ENCODE results near the gene FGF21.
A peak's percentile ranks its signal among the peaks of the same experiment; 100 is the strongest.

Gene FGF21

GRCh38 chr19:48728911-48729664 lies 26.2 kb upstream of the FGF21 start:
- DNase-seq (ENCODE audit: low spot score) (no peak), FAIRE-seq (no peak)

DNA sequence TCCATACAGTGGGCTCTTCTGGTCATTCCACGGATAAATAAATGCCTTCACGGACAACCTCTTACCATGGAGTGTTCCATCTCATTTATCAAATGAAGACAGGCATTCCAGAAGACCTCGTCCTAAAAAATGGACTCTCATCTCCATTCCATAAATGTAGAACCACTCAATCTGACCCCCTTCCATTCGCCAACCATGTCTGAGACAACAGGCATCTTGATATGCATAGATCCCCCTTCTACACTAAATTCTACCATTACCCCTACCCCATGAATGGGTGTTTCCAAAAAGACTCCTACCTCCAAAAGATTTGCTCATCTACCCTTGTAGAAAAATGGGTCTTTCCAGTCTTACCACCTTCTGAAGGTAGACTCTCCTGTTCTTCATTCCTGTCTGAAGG lies 23.9 kb upstream of the FGF21 start:
- DNase-seq (ENCODE audit: low spot score) (no peak), FAIRE-seq (no peak)

DNA sequence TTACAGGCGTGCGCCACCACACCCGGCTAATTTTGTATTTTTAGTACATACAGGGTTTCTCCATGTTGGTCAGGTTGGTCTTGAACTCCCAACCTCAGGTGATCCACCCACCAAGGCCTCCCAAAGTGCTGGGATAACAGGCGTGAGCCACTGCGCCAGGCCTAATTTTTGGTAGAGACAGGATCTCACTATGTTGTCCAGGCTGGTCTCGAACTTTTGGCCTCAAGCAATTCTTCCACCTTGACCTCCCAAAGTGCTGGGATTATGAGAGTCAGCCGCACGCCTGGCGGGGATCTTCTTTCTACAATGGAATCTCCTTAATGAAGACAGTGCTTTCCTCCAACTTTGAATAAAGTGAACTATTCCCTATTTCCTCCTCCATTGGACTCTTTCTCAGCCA lies 20.7 kb upstream of the FGF21 start:
- DNase-seq (ENCODE audit: low spot score) (no peak), FAIRE-seq (no peak)

- FAIRE-seq = no peak
These were observed 20.2 kb upstream of the FGF21 start for GRCh38 chr19:48735031-48735615.

GRCh38 chr19:48737360-48737998 lies 17.8 kb upstream of the FGF21 start:
- FAIRE-seq (no peak), DNase-seq (ENCODE audit: low spot score) (no peak)

More at GRCh38 chr19:48735031-48735615, 20.2 kb upstream of the FGF21 start:
- no peak for DNase-seq (ENCODE audit: low spot score)

- DNase-seq (ENCODE audit: low spot score) = peak; percentile 99
- peak; percentile 52 for FAIRE-seq
These were observed 16.5 kb upstream of the FGF21 start for GRCh38 chr19:48738557-48739403.

GRCh38 chr19:48739404-48740163 lies 15.7 kb upstream of the FGF21 start:
- DNase-seq (ENCODE audit: low spot score) (no peak), FAIRE-seq (no peak)

GRCh38 chr19:48740164-48740972 lies 15.0 kb upstream of the FGF21 start, which contains the start of gene RASIP1:
RASIP1 (minus strand) TSS chr19:48740610; CDS start chr19:48740282, 328 bp downstream.
- FAIRE-seq = no peak

GRCh38 chr19:48741129-48741999 lies 14.0 kb upstream of the FGF21 start:
- FAIRE-seq = no peak
- DNase-seq (ENCODE audit: low spot score) = peak; percentile 42

More at GRCh38 chr19:48740164-48740972, 15.0 kb upstream of the FGF21 start, which contains the start of gene RASIP1:
- DNase-seq (ENCODE audit: low spot score) = no peak

DNA sequence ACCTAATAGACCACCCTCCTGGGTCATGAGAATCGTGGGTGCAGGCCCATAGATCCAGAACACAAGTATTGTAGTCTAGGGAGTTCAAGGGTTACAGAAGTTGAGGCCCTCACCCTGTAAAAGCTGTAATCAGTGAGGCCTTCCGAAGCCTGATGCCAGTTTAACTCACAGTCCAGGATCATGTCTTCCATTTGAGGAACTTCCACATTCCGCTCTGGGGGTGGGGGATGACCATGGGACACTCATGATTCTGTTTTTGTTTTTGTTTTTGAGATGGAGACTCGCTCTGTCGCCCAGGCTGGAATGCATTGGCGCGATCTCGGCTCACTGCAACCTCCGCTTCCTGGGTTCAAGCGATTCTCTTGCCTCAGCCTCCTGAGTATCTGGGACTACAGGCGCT lies 13.2 kb upstream of the FGF21 start:
- DNase-seq (ENCODE audit: low spot score) (no peak), FAIRE-seq (no peak)

- FAIRE-seq = no peak
- DNase-seq (ENCODE audit: low spot score) = peak; percentile 66
These were observed 9.9 kb upstream of the FGF21 start for GRCh38 chr19:48745208-48745995.

DNA sequence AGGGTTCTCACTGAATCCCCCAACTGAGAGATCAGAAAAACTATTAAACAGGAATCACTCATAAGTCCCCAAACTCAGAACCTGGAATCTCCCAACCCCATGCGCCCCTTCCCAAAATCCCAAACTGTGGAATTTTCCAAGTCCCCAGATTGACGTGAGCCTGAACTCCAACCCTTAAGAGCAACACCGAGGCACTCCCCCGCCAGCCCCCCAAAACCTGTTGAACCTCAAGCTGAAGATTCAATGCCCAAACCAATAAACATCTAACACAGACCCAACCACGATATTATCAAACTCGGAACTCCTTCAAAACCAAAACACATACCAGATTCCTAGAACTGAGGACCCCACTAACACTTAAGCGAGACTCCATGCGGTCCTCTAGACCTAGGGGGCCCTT lies 9.2 kb upstream of the FGF21 start:
- FAIRE-seq (no peak), DNase-seq (ENCODE audit: low spot score) (no peak)

DNA sequence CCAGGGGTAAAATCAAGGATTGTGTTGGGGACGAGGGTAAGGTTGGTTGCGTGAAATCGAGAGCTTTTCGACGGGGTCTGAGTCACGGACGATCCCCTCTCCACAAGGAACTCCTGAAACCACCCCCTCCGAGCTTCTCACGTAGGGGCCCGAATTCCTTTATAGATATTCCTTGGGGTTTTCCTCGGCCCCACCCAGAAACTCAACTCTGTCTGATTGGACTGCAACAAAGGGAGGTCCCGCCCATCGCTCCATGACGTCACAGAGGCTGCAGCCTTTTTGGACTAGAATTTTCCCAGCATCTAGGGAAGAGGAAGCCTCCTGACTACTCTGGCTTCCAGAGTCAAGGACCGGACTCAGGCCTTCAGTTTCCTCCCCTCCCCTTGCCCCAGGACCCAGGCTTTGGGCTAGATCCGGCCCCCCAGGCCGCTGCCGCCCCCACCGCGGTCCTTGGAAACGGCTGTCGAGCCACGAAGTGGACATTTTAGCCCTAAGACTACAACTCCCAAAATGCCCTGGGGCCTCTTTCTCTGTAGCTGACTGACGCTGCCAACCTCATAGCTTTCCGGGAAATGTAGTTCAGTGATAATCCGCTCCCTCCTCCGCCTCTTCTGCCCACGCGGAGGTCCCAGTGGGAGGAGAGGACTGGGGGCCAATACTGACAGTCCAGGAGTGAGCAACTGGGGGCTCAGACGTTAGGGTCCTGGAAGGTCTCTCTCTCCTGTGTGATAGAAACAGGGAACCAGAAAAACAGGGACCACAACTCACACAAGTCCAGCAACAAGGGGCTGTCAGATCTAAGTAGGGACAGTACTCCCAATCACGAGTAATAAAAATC lies 8.4 kb upstream of the FGF21 start, which contains the start of gene IZUMO1:
Gene IZUMO1 (minus strand): TSS at position 172 of the 838 bp plus-strand sequence. CDS start 1,050 bp downstream, outside the sequence.
- DNase-seq (ENCODE audit: low spot score) (no peak), FAIRE-seq (no peak)

GRCh38 chr19:48749571-48750198 lies 5.6 kb upstream of the FGF21 start:
- FAIRE-seq (no peak), DNase-seq (ENCODE audit: low spot score) (no peak)

DNA sequence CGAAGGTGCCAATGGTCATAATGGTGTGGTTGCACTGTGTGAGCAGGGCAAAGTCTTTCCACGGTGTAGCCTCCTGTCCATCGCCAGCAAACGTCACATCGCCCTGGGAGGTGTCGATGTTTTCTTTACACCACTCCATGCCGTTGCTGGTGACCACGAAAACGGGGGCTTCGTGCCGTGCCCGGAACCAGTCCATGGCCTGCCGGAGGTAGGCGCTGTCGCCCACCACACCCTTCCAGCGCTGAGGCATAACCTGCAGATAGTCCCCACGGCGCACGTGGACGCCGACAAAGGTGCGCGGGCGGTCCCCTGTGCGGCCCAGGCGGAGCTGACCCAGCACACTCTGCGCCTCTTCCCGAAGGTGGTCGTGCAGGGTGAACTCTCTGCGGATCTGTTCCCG lies 5.0 kb upstream of the FGF21 start:
- DNase-seq (ENCODE audit: low spot score) (no peak), FAIRE-seq (no peak)

DNA sequence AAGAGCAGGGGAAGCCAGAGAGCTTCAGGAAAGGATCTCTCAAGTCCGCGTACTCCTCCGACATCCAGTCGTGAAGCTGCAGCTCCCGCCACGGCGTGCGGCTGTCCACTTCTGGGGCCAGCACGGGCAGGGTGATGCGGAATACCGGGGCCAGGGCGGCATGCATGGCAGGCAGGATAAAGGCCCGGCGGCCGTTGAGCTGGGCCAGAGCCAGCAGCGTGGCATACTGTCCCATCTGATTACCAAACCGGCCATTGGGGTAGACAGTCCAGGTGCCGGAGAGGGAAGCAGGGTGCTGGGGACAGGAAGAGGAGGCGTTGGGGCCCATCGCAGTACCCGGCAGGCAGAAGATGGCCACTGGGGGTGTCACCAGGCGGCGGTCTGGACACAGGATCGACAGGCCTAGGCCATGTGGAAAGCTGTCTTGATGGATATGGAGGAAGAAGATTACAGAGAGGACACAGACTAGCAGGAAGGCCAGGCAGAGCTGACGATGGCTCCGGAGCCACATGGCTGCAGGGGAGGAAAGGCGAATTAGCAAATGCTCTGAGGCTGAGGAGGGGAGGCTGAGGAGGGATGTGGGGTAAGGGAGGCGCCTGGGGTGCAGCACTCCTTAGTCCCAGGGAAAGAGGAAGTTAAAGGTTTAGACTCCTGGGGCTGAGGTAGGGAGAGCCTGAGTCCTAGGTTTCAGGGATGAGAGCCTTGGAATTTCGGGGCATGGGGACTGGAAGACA lies 4.4 kb upstream of the FGF21 start:
- DNase-seq (ENCODE audit: low spot score) (no peak), FAIRE-seq (no peak)
